Measurements from ENCODE around the gene TAC4. TPM values are rescaled to one million over a fixed set of nuclear protein-coding genes. Genes with fewer than 3 reads are reported as not detected.

TAC4 gene
- total and polyA plus RNA-seq, 2 of the 13 experiments (the other 11 are each of a cell fraction or from before 2014, with no cell fraction given) = not detected

GRCh38 chr17:49788478-49789242 lies 59.2 kb downstream of the TAC4 start, which contains the start of gene KAT7 (continued):
- TF ChIP-seq HNF1A (IDR thresholded peaks at IDR 0.05; ENCODE audit: low read depth) = no peak
- TF ChIP-seq HNF1A (CRISPR knock-in tag; IDR thresholded peaks at IDR 0.05; ENCODE audit: borderline replicate concordance) = peak; percentile 58
- no peak for TF ChIP-seq XRCC5 (optimal IDR thresholded peaks at IDR 0.05; ENCODE audit: low read length)
- TF ChIP-seq ZNF646 (CRISPR knock-in tag; IDR thresholded peaks at IDR 0.05) = no peak
- TF ChIP-seq TFE3 (CRISPR knock-in tag; IDR thresholded peaks at IDR 0.05) = peak; percentile 90
- peak; percentile 56; the same call in 1 of the 2 replicates for TF ChIP-seq ZNF878 (CRISPR knock-in tag; IDR thresholded peaks at IDR 0.05)
- peak; percentile 72; the same call in 1 of the 2 replicates for TF ChIP-seq TBX3 (IDR thresholded peaks at IDR 0.05; ENCODE audit: borderline replicate concordance)
- peak; percentile 82 for TF ChIP-seq ELF3 (CRISPR knock-in tag; IDR thresholded peaks at IDR 0.05)
- no peak for TF ChIP-seq CENPX (CRISPR knock-in tag; IDR thresholded peaks at IDR 0.05)
- TF ChIP-seq ZNF530 (CRISPR knock-in tag; IDR thresholded peaks at IDR 0.05; ENCODE audit: low read depth) = no peak
- TF ChIP-seq RARG (CRISPR knock-in tag; IDR thresholded peaks at IDR 0.05; ENCODE audit: low read depth) = no peak
- TF ChIP-seq LCORL (IDR thresholded peaks at IDR 0.05) = 0 out of 2 replicates have a peak, but pooled peaks have one; percentile 39
- peak; percentile 86; the same call in 1 of the 2 replicates for TF ChIP-seq LCORL (CRISPR knock-in tag; IDR thresholded peaks at IDR 0.05)
- TF ChIP-seq ZNF543 (CRISPR knock-in tag; IDR thresholded peaks at IDR 0.05) = peak; percentile 68
- TF ChIP-seq ZNF292 (CRISPR knock-in tag; IDR thresholded peaks at IDR 0.05; ENCODE audit: borderline replicate concordance, low read depth) = 0 out of 2 replicates have a peak, but pooled peaks have one; percentile 63
- no peak for TF ChIP-seq TMF1 (CRISPR knock-in tag; IDR thresholded peaks at IDR 0.05; ENCODE audit: low read depth)
- TF ChIP-seq PAF1 (CRISPR knock-in tag; IDR thresholded peaks at IDR 0.05) = no peak

All from HepG2 (cell line).